B cell (primary cell): ENCODE measurements around the gene KLHL22. TPM values are rescaled to one million over a fixed set of nuclear protein-coding genes. Genes with fewer than 3 reads are reported as not detected.

Source experiments
- ATAC-seq: fragments of 200-7000 bp; cut with Tn5 transposase; one replicate; pipeline ENCODE4 v1.10.0; 2021; ENCODE audit warnings: low read depth, mild to moderate bottlenecking, moderate number of reproducible peaks, moderate library complexity
- CTCF ChIA-PET: fragments of 350-600 bp; sonication (Branson Sonifier 250); formaldehyde crosslinking; loops from one replicate; lab custom pipeline; 2021; ENCODE audit warnings: antibody characterized with exemption, inconsistent platforms; lab: Charles Lee
- POLR2A ChIA-PET: fragments of 350-600 bp; sonication (Branson Sonifier 250); formaldehyde crosslinking; loops from one replicate; lab custom pipeline; 2021; ENCODE audit warnings: antibody characterized with exemption; lab: Charles Lee
- DNase-seq: peaks from one replicate; pipeline ENCODE4 v3.0.0; 2013
- H2AFZ ChIP-seq: 2 replicates; pipeline ENCODE4 v1.6.1; 2012; ENCODE audit warnings: mild to moderate bottlenecking, low read depth, low read length; ENCODE audit not compliant: insufficient read depth, poor library complexity, severe bottlenecking
- H3K27ac ChIP-seq, 2 donors: 1 replicate in 1 of 2; 2 replicates in 1 of 2; pipeline ENCODE4 v1.5.1; 2012 to 2013; ENCODE audit warnings: low read length in 2 of 2, mild to moderate bottlenecking in 2 of 2, moderate library complexity in 1 of 2
- H3K27me3 ChIP-seq, 4 experiments: fragments of 200-600 bp in 1 of 4; sonication (generic) in 1 of 4; replicated peaks in 1 of 4; 1 replicate in 2 of 4; 2 replicates in 2 of 4; pipeline versions ENCODE4 v1.6.1 to v1.7.0; 2013 to 2016; ENCODE audit warnings: low read length in 3 of 4, mild to moderate bottlenecking in 2 of 4, mixed read lengths in 1 of 4, moderate library complexity in 1 of 4; ENCODE audit not compliant: insufficient read depth in 4 of 4, control insufficient read depth in 3 of 4; ENCODE audit errors: control extremely low read depth in 1 of 4
- H3K36me3 ChIP-seq, 2 experiments: replicated peaks in 1 of 2; 1 replicate in 1 of 2; 2 replicates in 1 of 2; pipeline versions ENCODE4 v1.6.1 to v1.7.1; 2013; ENCODE audit warnings: low read length in 1 of 2; ENCODE audit not compliant: insufficient read depth in 2 of 2, control insufficient read depth in 1 of 2; ENCODE audit errors: control extremely low read depth in 1 of 2, extremely low read depth in 1 of 2
- H3K4me1 ChIP-seq, 2 donors: fragments of 200-600 bp in 1 of 2; sonication (generic) in 1 of 2; 1 replicate in 1 of 2; 2 replicates in 1 of 2; pipeline versions ENCODE4 v1.5.1 to v1.6.1; 2013 to 2017; ENCODE audit warnings: low read length in 2 of 2; ENCODE audit not compliant: control insufficient read depth in 2 of 2, insufficient read depth in 2 of 2
- H3K4me2 ChIP-seq: replicated peaks from 2 replicates; pipeline ENCODE3; 2012; ENCODE audit warnings: mild to moderate bottlenecking, low read depth, low read length; ENCODE audit not compliant: poor library complexity, severe bottlenecking
- H3K4me3 ChIP-seq, 5 experiments: fragments of 200-600 bp in 1 of 5; sonication (generic) in 1 of 5; 1 replicate in 3 of 5; 2 replicates in 2 of 5; pipeline versions ENCODE4 v1.5.1 to v1.7.0; 2011 to 2016; ENCODE audit warnings: low read length in 4 of 5, mild to moderate bottlenecking in 4 of 5, low read depth in 2 of 5, control low read depth in 1 of 5, moderate library complexity in 1 of 5; ENCODE audit not compliant: insufficient read depth in 1 of 5; ENCODE audit errors: control extremely low read depth in 1 of 5, extremely low read depth in 1 of 5
- H3K79me2 ChIP-seq: fragments of 200-600 bp; sonication (generic); one replicate; pipeline ENCODE4 v1.6.0; 2016; ENCODE audit warnings: low read length; ENCODE audit not compliant: control insufficient read depth, insufficient read depth
- H3K9ac ChIP-seq: fragments of 200-600 bp; sonication (generic); 2 replicates; pipeline ENCODE4 v1.6.1; 2017; ENCODE audit warnings: mild to moderate bottlenecking, low read length, moderate library complexity
- H3K9me3 ChIP-seq, 3 donors: one replicate each; pipeline versions ENCODE4 v1.6.1 to v1.7.1; 2013; ENCODE audit warnings: low read length in 2 of 3; ENCODE audit not compliant: control insufficient read depth in 2 of 3, insufficient read depth in 1 of 3; ENCODE audit errors: control extremely low read depth in 1 of 3
- H4K20me1 ChIP-seq: 2 replicates; pipeline ENCODE4 v1.6.0; 2012; ENCODE audit warnings: mild to moderate bottlenecking, low read length; ENCODE audit not compliant: insufficient read depth, control insufficient read depth, poor library complexity, severe bottlenecking
- H3K27ac Mint-ChIP-seq: one replicate; pipeline ENCODE4 v1.8.0; 2021; ENCODE audit warnings: mixed read lengths
- H3K27me3 Mint-ChIP-seq: one replicate; pipeline ENCODE4 v1.8.0; 2021; ENCODE audit warnings: mixed read lengths
- H3K4me1 Mint-ChIP-seq: one replicate; pipeline ENCODE4 v1.8.0; 2021; ENCODE audit warnings: mixed read lengths
- H3K4me3 Mint-ChIP-seq: one replicate; pipeline ENCODE4 v1.8.0; 2021; ENCODE audit warnings: mixed read lengths
- H3K9me3 Mint-ChIP-seq: one replicate; pipeline ENCODE4 v1.8.0; 2022; ENCODE audit warnings: mixed read lengths; ENCODE audit not compliant: insufficient read depth
- CTCF ChIP-seq: fragments of 200-600 bp; IDR thresholded peaks from one replicate; pipeline ENCODE4 v1.8.0; 2022; ENCODE audit warnings: antibody characterized with exemption, mild to moderate bottlenecking
- EZH2 ChIP-seq: IDR thresholded peaks from 2 replicates; pipeline ENCODE4 v1.6.1; 2012; ENCODE audit warnings: borderline replicate concordance, low read depth, mild to moderate bottlenecking, moderate library complexity, low read length; ENCODE audit not compliant: insufficient read depth, poor library complexity, severe bottlenecking
- WGBS: methylation state at CpG from one replicate; pipeline ENCODE4 v1.1.5; 2013; ENCODE audit warnings: missing lambda C conversion rate; ENCODE audit not compliant: insufficient coverage; 5-methylcytosine and 5-hydroxymethylcytosine counted together
- intact Hi-C: fragments of 100-400 bp; cut with micrococcal nuclease; formaldehyde crosslinking; loops from one replicate; pipeline ENCODE4 v1.10.0; 2022
- polyA plus RNA-seq: library from polyadenylated mRNA; depleted of rRNA; stranded (reverse); fragments of >200 nt; gene quantifications from 2 replicates; pipeline ENCODE4 v1.2.3, GENCODE V29; 2012
- total RNA-seq, 2 donors: library from RNA; stranded (reverse); fragments of 120-200 nt in 1 of 2; gene quantifications; 1 replicate in 1 of 2; 2 replicates in 1 of 2; pipeline versions ENCODE4 v1.2.3 to v1.2.4, GENCODE V29; 2013 to 2022

KLHL22 gene
- total and polyA plus RNA-seq, 2 donors (not counting 1 experiment from before 2014, with no cell fraction given), result 37.0 to 45.6 TPM

- ChIA-PET CTCF (no interaction called here), POLR2A (no interaction called here)
- H3K4me2 ChIP-seq, result no peak overlapping the region
- H3K27me3 ChIP-seq, result no peaks in the 10 kb centered on the region
- no peak overlapping the region for H2AFZ ChIP-seq
- no peak overlapping the region for H3K4me3 ChIP-seq
- 50% methylated on average over 1 of the region's 4 CpGs for WGBS
- no peak overlapping the region for H3K4me3 Mint-ChIP-seq
- H4K20me1 ChIP-seq, result peaks cover 93% of the 10 kb centered on the region
- H3K9ac ChIP-seq, result no peak overlapping the region
- H3K27me3 Mint-ChIP-seq, result no peaks in the 10 kb centered on the region
- ATAC-seq, result no peak
- peaks cover 36% of the 10 kb centered on the region for H3K4me1 Mint-ChIP-seq
- H3K9me3 ChIP-seq, result no peaks in the 10 kb centered on the region
- no peak overlapping the region for H3K27ac ChIP-seq
- peaks cover 10 to 49% of the 10 kb centered on the region in 2 experiments for H3K36me3 ChIP-seq
- no peak for DNase-seq
- H3K27ac Mint-ChIP-seq, result no peak overlapping the region
- no peaks in the 10 kb centered on the region for H3K9me3 Mint-ChIP-seq
- TF ChIP-seq CTCF, result no peak
- TF ChIP-seq EZH2, result no peak
- H3K4me1 ChIP-seq, result peaks cover 0 to 2% of the 10 kb centered on the region in 2 donors
- intact Hi-C loops, result no loop called here
- H3K79me2 ChIP-seq, result peaks cover 99% of the 10 kb centered on the region
Observed at GRCh38 chr22:20517422-20517821, 21.8 kb upstream of the KLHL22 start.

DNA sequence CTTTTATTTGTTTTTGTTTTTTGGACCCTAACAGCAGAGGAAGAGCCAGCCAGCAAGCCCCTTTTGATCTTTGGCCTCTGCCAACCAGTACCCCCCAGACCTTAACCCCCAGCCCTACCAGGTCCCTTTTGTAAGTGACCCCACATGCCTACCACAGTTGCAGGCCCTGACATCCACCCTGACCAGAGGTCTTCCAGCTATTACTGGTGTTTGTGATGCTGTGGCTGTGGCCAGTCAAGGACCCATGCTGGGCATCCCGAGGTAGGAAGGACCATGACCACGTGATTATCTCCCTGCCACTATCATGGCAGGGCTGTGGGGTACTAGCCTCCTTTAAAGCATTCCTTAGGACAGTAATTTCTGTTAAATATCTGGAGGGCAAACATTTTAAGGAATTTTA lies 20.8 kb upstream of the KLHL22 start:
- POLR2A ChIA-PET, result no interaction called here
- TF ChIP-seq CTCF (no peak), EZH2 (no peak)
- intact Hi-C loops, result no loop called here
- no peak overlapping the region for H3K4me3 Mint-ChIP-seq
- H3K79me2 ChIP-seq, result peaks cover 100% of the 10 kb centered on the region
- H3K36me3 ChIP-seq, result peaks cover 10 to 44% of the 10 kb centered on the region in 2 experiments
- CTCF ChIA-PET, result no interaction called here
- no peak overlapping the region for H2AFZ ChIP-seq
- no peaks in the 10 kb centered on the region for H3K27me3 Mint-ChIP-seq
- no peak overlapping the region for H3K27ac ChIP-seq
- H3K9me3 Mint-ChIP-seq, result no peaks in the 10 kb centered on the region
- peaks cover 0 to 5% of the 10 kb centered on the region in 2 donors for H3K4me1 ChIP-seq
- H3K4me1 Mint-ChIP-seq, result peaks cover 40% of the 10 kb centered on the region
- H3K9ac ChIP-seq, result no peak overlapping the region
- no peak overlapping the region for H3K27ac Mint-ChIP-seq
- H3K4me3 ChIP-seq, result no peak overlapping the region
- DNase-seq (no peak), ATAC-seq (no peak)
- H4K20me1 ChIP-seq, result peaks cover 93% of the 10 kb centered on the region
- no CpG with 5 or more reads among the region's 2 CpGs for WGBS
- no peaks in the 10 kb centered on the region for H3K9me3 ChIP-seq
- no peaks in the 10 kb centered on the region for H3K27me3 ChIP-seq
- no peak overlapping the region for H3K4me2 ChIP-seq
